IPS-18c (cell line): Measurements from ENCODE around the gene DDX3X.

Source experiments
- H3K4me3 ChIP-seq: 2 replicates; pipeline ENCODE4 v1.7.0; 2013; ENCODE audit warnings: low read depth, mild to moderate bottlenecking, low read length, moderate library complexity; ENCODE audit not compliant: insufficient read depth
- H3K9me3 ChIP-seq: one replicate; pipeline ENCODE4 v1.6.1; 2013; ENCODE audit warnings: mild to moderate bottlenecking, low read length, moderate library complexity; ENCODE audit not compliant: control insufficient read depth, insufficient read depth

DDX3X gene

DNA sequence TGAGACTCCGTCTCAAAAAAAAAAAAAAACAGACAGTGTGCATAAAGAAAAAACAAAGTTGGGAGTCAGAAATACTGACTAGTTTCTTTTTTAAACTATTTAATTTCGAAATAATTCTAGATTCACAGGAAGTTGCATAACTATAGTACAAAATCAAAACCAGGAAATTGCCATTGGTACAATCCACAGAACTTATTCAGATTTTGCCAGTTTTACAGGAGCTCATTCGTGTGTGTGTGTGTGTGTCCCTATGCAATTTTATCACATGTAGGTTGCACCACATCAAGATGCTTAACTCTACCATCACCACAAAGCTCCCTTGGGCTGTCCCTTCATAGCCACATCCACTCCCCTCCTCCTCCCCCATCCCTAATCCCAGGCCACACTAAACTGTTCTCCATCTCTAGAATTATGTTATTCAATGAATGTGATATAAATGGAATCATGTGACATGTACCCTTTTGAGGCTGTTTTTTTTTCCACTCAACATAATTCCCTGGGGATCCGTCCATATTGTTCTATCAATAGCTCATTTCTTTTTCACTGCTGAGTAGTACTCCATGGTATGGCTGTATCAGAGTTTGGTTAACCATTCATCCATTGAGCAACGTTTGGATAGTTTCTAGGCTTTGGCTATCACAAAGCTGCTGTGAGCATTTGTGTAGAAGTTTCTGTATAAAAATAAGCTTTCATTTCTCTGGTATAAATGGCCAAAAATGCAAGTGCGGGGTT lies 16.3 kb upstream of the DDX3X start:
- H3K4me3 ChIP-seq = no peak overlapping the region
- peaks cover 8% of the 10 kb centered on the region for H3K9me3 ChIP-seq

- peaks cover 2% of the 10 kb centered on the region for H3K9me3 ChIP-seq
- no peak overlapping the region for H3K4me3 ChIP-seq
Measured at GRCh38 chrX:41320393-41320792, 13.6 kb upstream of the DDX3X start.

- Histone ChIP-seq H3K4me3 (no peak overlapping the region), H3K9me3 (peaks cover 7% of the 10 kb centered on the region)
Measured at GRCh38 chrX:41322821-41323603, 10.9 kb upstream of the DDX3X start.

DNA sequence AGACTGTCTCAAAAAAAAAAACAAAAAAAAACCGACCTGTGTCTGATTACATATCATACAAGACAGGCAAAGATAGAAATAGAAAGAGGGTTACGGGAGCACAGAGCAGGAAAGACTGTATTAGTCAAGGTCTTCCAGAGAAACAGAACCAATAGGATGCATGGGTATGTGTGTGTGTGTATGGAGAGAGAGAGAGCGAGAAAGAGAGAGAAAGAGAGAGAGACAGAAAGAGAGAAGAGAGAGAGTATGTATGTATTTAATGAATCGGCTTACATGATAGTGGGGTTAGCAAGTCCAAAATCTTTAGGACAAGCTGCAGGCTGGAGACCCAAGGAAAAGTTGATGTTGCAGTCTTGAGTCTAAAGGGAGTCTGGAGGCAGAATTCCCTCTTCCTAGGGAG lies 7.5 kb upstream of the DDX3X start:
- Histone ChIP-seq H3K9me3 (peaks cover 5% of the 10 kb centered on the region), H3K4me3 (no peak overlapping the region)

- no peak overlapping the region for H3K4me3 ChIP-seq
- H3K9me3 ChIP-seq = peaks cover 5% of the 10 kb centered on the region
Measured at GRCh38 chrX:41327341-41327740, 6.6 kb upstream of the DDX3X start.

- Histone ChIP-seq H3K4me3 (no peak overlapping the region), H3K9me3 (peaks cover 7% of the 10 kb centered on the region)
Measured at GRCh38 chrX:41329101-41329500, 4.9 kb upstream of the DDX3X start.

DNA sequence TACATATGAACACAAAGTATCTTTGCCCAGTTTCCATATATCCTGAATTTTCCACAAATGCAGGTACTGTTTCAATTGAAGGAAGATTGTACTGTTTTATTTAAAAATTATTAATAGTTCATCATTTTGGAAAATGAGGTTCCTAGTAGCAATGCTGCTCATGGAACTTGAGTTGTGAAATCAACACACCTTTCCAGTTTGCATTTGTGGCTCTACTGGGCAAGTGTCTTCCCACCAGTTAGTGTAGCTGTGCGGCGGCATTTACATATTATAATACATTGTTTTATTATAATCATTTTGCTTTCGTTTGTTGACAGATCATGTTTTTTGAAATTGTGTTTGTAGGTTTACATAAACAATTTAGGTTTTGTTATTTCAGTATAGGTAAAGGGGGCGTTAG lies 2.0 kb upstream of the DDX3X start:
- Histone ChIP-seq H3K9me3 (peaks cover 2% of the 10 kb centered on the region), H3K4me3 (no peak overlapping the region)

DNA sequence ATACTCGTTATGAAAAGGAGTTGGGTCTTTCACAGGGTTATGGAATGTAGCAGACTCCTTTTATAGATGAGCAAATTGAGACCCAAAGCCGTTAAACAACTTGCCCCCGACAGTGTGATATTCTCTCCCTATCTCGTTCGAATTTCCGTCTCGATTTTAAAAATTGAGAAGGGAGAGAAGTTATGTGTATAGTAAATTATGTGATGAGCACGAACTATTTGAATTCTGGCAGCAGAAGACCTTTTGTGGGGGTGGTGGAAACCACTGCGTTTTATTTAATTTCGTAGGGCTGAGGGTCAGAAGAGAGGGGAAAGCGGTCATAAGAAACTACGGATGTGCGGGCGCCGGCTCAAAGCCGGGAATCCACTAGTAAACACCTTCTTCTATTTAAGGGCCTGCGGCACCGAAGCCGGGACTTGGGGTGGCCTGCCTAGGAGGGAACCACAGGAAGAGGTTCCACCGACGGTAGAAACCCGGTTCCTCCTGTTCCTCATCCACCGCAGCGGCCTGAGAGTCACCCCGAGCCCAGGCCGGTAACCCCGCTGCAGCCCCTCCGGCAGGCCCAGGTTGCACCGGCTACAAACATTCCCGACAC lies 1.5 kb upstream of the DDX3X start:
- Histone ChIP-seq H3K9me3 (peaks cover 2% of the 10 kb centered on the region), H3K4me3 (peak overlapping the region; percentile 56)

DNA sequence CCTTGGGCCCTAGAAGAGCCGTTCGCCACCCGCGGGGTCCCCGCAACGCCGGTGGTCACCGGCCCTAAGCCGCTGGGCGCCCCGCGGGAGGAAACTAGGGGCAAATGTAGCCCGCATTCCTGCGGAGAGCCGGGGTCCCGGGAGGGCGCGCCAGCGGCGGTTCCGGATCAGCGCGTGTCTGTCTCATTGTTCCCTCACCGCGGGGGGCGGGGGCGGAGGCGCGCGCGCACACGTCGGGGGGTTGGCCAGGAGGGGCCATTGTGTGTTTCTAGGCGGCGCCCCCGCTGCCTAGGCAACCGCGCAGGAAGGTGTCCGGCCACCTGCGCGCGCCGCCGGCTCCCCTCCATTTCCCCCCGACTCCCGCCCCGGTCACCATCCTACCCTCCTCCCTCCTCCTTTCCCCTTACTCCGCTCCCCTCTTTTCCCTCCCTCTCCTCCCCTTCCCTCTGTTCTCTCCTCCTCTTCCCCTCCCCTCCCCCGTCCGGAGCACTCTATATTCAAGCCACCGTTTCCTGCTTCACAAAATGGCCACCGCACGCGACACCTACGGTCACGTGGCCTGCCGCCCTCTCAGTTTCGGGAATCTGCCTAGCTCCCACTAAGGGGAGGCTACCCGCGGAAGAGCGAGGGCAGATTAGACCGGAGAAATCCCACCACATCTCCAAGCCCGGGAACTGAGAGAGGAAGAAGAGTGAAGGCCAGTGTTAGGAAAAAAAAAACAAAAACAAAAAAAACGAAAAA lies 789 bp upstream of the DDX3X start:
- Histone ChIP-seq H3K4me3 (peak overlapping the region; percentile 78), H3K9me3 (peaks cover 2% of the 10 kb centered on the region)

DNA sequence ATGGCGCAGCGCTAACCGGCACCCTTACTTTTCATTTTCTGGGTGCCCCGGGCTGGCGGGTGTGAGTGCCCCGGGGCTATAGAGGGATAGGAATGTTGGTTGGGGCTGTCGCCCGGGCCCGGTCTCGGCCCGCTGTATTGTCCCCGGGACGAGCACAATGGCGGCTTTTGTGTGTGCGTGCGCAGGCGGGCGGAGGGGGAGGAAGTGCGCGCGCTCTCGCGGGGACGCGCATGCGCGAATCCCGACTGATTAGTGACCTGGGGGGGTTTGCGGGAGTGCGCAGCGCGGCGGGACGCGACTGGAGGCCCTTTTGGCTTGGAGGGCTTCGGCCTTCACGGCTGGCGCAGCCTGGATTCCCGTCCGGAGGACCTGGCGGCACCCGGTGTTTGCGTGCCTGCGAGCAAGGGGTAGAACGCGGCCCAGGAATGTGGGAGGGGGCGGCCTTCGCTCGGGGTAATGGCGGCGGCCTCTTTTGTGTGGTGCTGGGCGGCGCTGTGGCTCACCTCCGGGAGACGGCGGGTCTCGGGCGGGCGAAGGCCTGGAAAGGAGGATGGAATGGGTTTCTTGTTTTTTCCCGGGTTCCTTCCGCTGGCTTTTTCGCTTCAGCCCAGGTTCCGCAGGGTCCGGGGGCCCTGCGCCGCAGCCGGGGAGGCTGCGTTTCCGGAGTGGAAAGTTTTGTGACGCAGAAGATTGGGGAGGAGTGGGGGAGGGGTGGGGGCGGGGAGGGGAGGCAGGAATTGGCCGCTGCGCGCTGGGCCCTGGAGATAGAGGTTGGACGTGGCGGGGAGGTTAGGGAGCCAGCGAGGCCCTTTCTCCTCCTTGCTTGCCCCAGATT lies 618 bp downstream of the DDX3X start:
- Histone ChIP-seq H3K4me3 (peak overlapping the region; percentile 78), H3K9me3 (peaks cover 2% of the 10 kb centered on the region)

DNA sequence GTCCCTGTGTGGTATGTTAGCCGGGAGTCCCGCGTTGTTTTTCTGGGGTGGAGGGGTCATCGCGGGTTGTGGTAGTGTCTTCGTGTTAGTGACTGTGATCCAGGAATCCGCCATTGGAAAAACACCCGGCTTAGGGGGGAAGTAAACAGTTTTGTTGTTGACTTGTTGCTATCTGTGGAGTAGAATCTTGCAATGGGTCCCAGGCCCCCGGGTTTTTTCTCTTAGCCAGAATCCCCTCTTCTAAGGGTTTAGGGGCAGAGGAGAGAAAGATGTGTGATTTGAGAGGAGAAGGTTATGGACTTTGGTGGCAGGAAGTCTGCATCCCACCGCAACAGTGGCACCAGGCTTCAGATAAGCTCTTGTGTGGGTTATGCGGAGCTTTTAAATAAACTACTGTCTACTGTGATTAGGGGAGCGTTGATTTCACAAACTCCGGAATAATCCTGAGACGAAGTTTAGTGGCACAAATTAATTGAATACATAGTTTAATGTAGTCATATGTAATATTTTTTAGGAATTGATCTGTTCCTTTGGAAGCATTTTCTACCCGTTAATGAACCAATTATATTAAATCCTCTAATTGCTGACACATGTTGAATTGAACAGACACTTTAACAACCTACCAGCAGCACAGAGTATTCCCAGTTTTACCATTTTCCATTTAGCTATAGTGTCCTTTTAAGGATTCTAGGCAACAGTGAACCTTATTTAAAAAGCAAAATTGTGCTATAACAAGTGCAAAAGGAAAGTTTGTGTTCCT lies 1.4 kb downstream of the DDX3X start:
- H3K4me3 ChIP-seq = peak overlapping the region; percentile 78
- peaks cover 2% of the 10 kb centered on the region for H3K9me3 ChIP-seq

DNA sequence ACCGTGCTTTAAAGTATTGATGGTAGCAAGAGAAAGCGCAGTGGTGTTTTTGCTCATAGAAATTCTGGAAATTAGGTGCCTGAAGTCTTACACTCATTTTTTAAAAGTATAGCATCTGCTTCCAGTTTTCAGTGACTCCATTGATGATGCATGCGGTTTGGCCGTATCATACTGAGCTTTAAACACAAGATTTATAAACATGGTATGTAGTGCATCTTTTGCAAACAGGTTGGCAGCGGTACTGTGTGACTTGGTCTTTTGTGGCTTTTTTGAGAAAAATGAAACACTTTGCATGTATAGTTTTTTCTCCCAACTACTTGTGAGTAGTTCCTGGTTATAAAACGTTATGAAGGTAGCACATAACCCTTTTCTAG lies 2.0 kb downstream of the DDX3X start:
- Histone ChIP-seq H3K9me3 (peaks cover 2% of the 10 kb centered on the region), H3K4me3 (peak overlapping the region; percentile 78)

DNA sequence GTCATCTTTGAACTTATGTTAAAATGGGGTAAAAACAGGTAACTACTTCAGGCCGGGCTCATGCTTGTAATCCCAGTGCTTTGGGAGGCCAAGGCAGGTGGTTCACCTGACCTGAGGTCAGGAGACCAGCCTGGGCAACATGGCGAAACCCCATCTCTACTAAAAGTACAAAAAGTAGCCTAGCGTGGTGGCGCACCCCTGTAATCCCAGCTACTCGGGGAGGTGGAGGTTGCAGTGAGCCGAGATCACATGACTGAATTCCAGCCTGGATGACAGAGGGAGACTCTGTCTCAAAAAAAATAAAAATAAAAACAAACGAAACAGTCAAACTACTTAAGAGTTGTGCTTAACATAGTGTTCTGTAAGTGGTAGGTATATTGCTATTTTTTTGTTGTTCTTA lies 2.5 kb downstream of the DDX3X start:
- H3K4me3 ChIP-seq = peak overlapping the region; percentile 78
- H3K9me3 ChIP-seq = peaks cover 2% of the 10 kb centered on the region

DNA sequence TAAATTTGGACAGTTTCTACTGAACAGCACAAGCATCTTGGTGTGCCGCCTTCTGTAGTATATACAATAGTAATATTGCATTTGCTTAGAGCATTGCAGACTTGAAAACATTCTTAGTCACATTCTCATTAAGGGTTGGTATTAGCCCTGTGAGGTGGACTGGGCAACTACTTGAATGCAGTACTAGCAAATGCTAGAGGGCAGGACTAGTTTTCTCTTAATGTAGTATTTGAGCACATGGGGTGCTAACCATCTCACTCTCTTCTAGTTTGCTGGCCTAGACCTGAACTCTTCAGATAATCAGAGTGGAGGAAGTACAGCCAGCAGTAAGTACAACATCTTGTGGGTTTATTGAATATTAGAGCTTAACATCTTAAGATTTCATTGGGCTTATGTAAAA lies 3.2 kb downstream of the DDX3X start:
- H3K4me3 ChIP-seq = peak overlapping the region; percentile 16; the same call in 1 of the 2 replicates
- peaks cover 2% of the 10 kb centered on the region for H3K9me3 ChIP-seq

DNA sequence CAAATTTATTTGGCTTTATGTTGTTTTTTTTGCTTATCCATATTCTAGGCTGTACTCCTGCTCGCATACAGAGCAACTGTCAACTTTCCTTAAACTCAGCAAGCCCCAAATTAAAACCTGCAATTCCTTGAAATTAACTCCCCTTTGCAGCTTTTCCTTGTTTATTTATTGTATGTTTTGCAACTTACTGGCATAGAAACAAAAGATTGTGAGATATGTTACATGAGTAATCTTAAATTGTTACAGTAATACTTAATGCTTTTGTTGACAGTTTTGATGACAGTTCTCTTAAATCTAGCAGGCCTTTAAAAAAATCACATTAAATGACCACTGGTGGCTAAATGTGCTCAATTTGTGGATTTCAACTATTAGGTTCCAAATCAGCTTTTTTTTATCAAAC lies 4.5 kb downstream of the DDX3X start:
- Histone ChIP-seq H3K9me3 (peaks cover 2% of the 10 kb centered on the region), H3K4me3 (no peak overlapping the region)

GRCh38 chrX:41339148-41339547 lies 5.2 kb downstream of the DDX3X start:
- Histone ChIP-seq H3K9me3 (no peaks in the 10 kb centered on the region), H3K4me3 (no peak overlapping the region)
